GM19043 (cell line): ENCODE measurements around the gene FBXL19.

Experiments used
- ATAC-seq: cut with Tn5 transposase; IDR thresholded peaks from one replicate; pipeline ENCODE4 v1.9.1; 2021; ENCODE audit warnings: low read depth; ENCODE audit not compliant: unreplicated experiment

FBXL19 gene

GRCh38 chr16:30942426-30942806 is 19.0 kb downstream of the FBXL19 start:
- ATAC-seq: no peak

- no peak for ATAC-seq
Observed at GRCh38 chr16:30944352-30944751, 21.0 kb downstream of the FBXL19 start.

- no peak for ATAC-seq
Observed at GRCh38 chr16:30946671-30947540, 23.5 kb downstream of the FBXL19 start.

- no peak for ATAC-seq
Observed at GRCh38 chr16:30947541-30947858, 24.1 kb downstream of the FBXL19 start.

- ATAC-seq: no peak
Observed at GRCh38 chr16:30947859-30948666, 24.7 kb downstream of the FBXL19 start.

- ATAC-seq: peak; percentile 55
Observed at GRCh38 chr16:30948667-30949649, 25.6 kb downstream of the FBXL19 start, which contains the start of gene ORAI3. ORAI3 (plus strand) TSS chr16:30949068; CDS start chr16:30949290, 222 bp downstream.

GRCh38 chr16:30949650-30950515 is 26.5 kb downstream of the FBXL19 start:
- ATAC-seq: peak; percentile 48

GRCh38 chr16:30950516-30951065 is 27.2 kb downstream of the FBXL19 start:
- ATAC-seq: no peak

GRCh38 chr16:30951193-30951592 is 27.8 kb downstream of the FBXL19 start:
- ATAC-seq: no peak

GRCh38 chr16:30951750-30952149 is 28.4 kb downstream of the FBXL19 start:
- no peak for ATAC-seq

GRCh38 chr16:30953111-30953510 is 29.7 kb downstream of the FBXL19 start:
- no peak for ATAC-seq

GRCh38 chr16:30953511-30954124 is 30.2 kb downstream of the FBXL19 start:
- ATAC-seq: no peak

GRCh38 chr16:30954993-30955392 is 31.6 kb downstream of the FBXL19 start:
- ATAC-seq: no peak

GRCh38 chr16:30956601-30957455 is 33.5 kb downstream of the FBXL19 start:
- no peak for ATAC-seq

GRCh38 chr16:30957456-30958174 is 34.2 kb downstream of the FBXL19 start, which contains the start of gene SETD1A:
SETD1A (plus strand) TSS chr16:30957754; CDS start chr16:30958732, 978 bp downstream.
- ATAC-seq: peak; percentile 52

- no peak for ATAC-seq
Observed at GRCh38 chr16:30958175-30959079, 35.1 kb downstream of the FBXL19 start.
